Activated CD8-positive, alpha-beta memory T cell treated with anti-CD3 and anti-CD28 coated beads for 4 hours (primary cell): ENCODE results near the gene EPS8.
"Not testable (repeated sequence)": the region's sequence is repeated elsewhere in the genome, so short reads cannot be mapped to it uniquely, and the experiment has no call there.

ENCODE experiments used
- DNase-seq, 2 donors: peaks; one replicate each; pipeline ENCODE4 v3.0.0-alpha.2; 2020; ENCODE audit warnings: low read depth in 2 of 2

The EPS8 gene

DNA sequence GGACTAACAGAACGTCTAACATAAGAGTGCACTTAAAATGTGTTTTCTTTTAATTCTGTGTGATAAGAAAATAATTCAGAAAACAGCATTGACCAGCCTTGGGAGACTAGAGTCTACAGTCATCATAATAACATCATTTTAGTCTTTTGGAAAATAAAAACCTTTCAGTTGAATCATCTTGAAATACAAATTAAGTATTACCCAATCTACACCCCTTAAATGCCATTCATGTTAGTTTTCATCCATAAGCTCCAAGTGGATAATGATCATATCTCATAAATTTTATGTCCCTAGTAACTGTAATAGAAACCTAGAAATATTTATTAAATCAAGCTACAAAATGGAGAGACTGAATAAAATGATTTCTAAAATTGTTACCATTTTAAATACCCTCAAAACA, 32.4 kb downstream of the EPS8 start:
- DNase-seq, result no peak

GRCh38 chr12:15754233-15754632, 35.0 kb downstream of the EPS8 start:
- no peak for DNase-seq

- no peak for DNase-seq
Measured at GRCh38 chr12:15752785-15753184, 36.4 kb downstream of the EPS8 start.

GRCh38 chr12:15751741-15752140, 37.4 kb downstream of the EPS8 start:
- no peak for DNase-seq

- DNase-seq, result no peak
Measured at GRCh38 chr12:15749937-15750336, 39.3 kb downstream of the EPS8 start.

DNA sequence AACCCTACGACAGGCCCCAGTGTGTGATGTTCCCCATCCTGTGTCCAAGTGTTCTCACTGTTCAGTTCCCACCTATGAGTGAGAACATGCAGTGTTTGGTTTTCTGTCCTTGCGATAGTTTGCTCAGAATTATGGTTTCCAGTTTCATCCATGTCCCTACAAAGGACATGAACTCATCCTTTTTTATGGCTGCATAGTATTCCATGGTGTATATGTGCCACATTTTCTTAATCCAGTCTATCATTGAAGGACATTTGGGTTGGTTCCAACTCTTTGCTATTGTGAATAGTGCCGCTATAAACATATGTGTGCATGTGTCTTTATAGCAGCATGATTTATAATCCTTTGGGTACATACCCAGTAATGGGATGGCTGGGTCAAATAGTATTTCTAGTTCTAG, 47.3 kb downstream of the EPS8 start:
- not testable (repeated sequence) for DNase-seq

GRCh38 chr12:15741082-15741481, 48.1 kb downstream of the EPS8 start:
- DNase-seq, result no peak

GRCh38 chr12:15740389-15740788, 48.8 kb downstream of the EPS8 start:
- DNase-seq, result not testable (repeated sequence)

- DNase-seq, result no peak
Measured at GRCh38 chr12:15738438-15739015, 50.7 kb downstream of the EPS8 start.

GRCh38 chr12:15735837-15736615, 53.2 kb downstream of the EPS8 start:
- no peak for DNase-seq

DNA sequence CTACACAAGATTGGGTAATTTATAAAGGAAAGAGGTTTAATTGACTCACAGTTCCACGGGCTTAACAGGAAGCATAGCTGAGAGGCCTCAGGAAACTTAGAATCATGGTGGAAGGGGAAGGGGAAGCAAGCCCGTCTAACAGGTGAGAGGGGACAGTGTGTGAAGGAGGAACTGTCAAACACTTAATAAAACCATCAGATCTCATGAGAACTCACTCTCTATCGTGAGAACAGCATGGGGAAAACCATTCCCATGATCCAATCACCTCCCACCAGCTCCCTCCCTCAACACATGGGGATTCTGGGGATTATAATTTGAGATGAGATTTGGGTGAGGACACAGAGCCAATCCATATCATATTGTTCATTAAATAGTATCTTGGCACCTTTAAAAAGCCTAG, 56.1 kb downstream of the EPS8 start:
- DNase-seq, result no peak

DNA sequence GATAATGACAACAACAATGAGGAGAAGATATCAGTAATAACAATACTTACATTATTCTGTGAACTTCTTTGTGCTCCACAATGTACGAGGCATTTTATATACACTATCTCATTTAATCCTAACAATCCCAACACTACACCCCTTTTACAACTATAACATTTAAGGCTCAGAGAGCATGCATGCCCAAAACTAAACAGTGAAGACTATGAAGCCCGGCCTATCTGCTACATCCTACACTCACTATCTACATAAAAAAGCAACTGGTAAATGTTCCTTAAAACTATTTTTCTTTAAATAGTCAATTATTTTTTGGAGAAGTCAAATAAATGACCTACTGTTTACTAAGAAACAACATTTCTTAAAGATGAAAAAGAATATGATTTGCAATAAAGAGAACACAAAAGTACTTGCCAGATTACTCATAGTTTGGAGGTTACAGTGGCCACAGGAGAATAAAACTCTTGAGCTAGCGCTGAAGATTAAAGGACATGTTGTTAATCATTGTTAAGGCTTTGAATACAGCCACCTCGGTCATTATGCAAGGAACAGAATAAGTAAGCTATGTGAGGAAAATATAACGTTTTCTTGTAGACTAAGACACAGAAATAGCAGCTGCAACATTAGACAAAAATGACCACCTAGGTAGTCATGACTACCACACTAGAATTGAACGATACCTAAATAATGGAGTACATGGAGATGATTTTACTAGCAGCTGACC, 56.7 kb downstream of the EPS8 start:
- DNase-seq, result no peak

- no peak for DNase-seq
Measured at GRCh38 chr12:15731940-15732339, 57.2 kb downstream of the EPS8 start.

- no peak for DNase-seq
Measured at GRCh38 chr12:15729097-15729496, 60.1 kb downstream of the EPS8 start.

DNA sequence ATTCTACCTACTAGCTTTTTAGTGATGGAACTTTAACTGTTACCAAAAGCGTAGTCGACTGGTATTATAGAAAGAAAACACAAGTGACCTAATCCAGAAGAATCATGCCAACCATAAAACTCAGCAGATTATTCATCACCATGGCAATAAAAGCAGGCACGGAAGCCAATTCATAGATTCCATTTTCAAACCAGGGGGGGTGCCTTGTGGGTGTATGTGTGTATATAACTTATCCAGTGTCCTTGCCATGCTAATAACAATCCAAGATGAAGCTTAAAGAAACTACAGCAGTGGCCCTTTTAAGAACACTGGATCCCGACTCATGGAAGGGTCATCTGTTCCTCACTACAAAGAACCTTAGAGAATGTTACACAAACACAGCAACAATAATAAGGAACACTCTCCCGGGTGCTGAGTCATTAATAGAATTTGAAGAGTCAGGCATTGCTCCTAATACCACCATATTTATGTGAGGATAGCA, 61.0 kb downstream of the EPS8 start:
- no peak for DNase-seq

GRCh38 chr12:15726878-15727150, 62.4 kb downstream of the EPS8 start:
- no peak for DNase-seq

GRCh38 chr12:15726027-15726877, 62.9 kb downstream of the EPS8 start:
- no peak for DNase-seq

- DNase-seq, result no peak
Measured at GRCh38 chr12:15722951-15723350, 66.2 kb downstream of the EPS8 start.

DNA sequence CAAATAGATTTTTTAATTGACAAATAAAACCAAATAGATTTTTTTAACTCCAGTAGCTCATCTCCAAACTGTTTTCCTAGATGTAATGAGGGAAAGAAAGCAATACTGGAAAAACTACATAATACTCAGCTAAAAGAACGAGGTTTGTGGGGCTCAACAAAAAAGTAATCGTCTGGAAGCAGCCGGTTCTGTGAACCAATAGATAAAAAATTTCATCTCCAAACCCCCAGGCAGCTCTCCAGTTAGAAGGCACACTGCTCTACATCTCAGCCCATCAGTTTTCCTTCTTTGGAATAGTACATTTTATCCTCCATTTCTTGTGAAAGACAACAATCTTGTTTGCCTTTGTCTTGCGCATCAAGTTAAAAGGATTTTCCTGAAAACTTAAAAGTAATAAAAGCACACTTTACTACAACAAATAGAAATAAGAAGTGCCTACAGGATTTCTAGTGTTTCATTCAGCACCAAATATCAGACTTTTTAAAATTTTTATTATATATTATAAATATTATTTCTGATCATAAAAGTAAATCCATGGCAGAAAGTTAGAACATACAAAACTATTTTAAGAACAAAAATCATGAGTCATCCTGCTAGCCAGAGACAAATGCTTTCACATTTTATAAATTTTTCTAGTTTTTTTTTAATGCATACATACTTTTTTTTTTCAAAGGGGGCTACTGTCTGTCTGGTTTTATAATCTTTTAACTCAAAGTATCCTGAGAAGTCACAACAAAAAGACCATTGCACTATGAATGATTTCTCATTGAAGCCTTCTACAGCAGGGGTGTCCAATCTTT, 67.7 kb downstream of the EPS8 start:
- no peak for DNase-seq

GRCh38 chr12:15720295-15720694, 68.9 kb downstream of the EPS8 start:
- no peak for DNase-seq

DNA sequence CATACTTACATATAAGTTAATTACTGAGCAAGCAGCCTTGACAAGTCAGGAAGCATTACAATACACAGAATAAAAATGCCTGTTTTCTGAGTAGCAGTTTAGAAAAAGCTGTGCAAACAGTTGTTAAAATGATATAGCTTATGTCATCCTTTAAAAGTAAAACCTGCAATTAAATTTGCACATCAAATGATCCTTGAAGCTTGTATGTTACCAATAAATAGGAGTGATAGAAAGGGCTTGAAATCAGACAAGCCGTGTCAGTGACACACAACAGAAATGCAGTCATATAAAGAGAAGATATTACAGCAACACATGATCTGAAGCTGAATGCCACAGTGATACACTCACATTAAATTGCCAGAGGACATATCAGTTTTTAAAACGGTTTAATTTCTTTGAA, 70.0 kb downstream of the EPS8 start:
- no peak for DNase-seq
